NCI-H446 treated with DMSO at 0.1 percent for 48 hours (cell line): Measurements from ENCODE around the gene SORBS1.

ENCODE experiments used
- DNase-seq: peaks from one replicate; lab custom pipeline; 2025; lab: John Stamatoyannopoulos, UW

The SORBS1 gene

DNA sequence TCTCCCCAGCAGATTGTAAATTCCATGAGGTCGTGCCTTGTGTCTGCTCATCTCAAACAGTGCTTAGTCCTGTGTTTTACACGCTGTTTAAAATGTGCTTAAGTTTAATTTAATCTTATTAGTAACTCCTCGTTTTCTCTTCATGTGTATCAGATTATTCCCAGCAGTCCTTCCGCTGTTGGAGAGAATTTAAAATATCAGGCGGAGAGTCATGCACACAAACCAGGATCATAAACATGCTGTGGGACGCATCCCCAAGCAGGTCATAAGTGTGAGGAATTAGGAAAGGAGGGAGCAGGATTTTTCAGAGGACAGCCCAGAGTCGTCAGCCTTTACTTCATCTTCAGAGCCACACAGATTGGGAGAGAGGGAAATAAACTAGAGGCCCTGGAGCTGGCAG, 4.2 kb upstream of the SORBS1 start:
- DNase-seq = no peak

DNA sequence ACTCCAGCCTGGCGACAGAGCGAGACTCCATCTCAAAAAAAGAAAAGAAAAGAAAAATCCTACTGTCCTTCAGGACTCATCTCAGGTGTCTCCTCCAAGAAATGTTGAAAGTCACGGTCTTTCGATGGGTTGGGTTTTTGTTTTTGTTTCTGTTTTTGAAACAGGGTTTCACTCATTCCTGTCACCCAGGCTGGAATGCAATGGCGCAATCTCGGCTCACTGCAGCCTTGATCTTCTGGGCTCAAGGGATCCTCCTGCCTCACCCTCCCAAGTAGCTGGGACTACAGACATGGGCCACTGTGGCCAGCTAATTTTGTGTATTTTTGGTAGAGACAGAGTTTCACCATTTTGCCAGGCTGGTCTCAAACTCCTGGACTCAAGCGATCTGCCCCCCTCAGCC, 3.1 kb upstream of the SORBS1 start:
- no peak for DNase-seq

DNA sequence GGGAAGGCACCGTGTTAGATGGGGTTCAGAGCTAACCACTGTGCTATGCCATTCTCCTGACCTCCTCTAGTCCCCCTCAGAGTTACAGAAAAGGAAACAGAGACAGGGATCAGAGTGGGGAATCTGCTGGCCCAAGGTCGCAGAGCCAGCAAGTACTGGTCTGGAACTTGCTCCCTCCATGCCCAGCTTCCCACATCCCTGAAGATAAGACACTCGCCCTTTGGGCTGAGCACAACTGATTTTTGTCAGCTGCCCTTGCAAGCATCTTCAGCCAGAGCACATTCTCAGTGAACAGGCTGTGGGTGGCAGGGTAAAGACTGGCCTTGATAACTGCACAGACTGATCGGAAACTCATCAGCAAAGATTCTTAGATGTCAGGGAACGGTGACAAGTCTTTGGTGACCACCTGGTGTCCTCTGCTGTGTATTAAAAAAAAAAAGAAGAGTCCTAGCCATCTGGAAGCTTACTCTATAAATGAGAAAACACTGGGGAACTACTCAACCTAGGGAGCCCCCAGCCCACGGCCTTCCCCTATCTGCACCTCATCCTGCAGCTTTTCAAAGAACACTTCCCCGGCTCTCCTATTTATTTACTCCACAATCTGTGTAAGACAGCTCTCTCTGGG, 1.3 kb upstream of the SORBS1 start:
- no peak for DNase-seq

DNA sequence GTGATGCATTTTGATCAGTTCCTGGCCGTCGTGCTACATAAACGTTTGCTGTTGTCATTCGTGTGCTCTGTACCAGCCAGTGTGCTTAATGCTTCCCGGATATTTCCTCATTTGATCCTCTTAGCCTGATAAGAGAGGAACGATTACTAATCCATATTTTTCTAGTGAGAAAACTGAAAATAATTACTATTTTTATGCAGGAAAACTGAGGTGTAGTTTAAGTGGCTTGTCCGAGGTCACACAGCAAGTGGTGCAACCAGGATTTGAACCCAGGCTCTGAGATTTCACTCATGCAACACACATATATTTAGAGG, 650 bp upstream of the SORBS1 start:
- DNase-seq = no peak

DNA sequence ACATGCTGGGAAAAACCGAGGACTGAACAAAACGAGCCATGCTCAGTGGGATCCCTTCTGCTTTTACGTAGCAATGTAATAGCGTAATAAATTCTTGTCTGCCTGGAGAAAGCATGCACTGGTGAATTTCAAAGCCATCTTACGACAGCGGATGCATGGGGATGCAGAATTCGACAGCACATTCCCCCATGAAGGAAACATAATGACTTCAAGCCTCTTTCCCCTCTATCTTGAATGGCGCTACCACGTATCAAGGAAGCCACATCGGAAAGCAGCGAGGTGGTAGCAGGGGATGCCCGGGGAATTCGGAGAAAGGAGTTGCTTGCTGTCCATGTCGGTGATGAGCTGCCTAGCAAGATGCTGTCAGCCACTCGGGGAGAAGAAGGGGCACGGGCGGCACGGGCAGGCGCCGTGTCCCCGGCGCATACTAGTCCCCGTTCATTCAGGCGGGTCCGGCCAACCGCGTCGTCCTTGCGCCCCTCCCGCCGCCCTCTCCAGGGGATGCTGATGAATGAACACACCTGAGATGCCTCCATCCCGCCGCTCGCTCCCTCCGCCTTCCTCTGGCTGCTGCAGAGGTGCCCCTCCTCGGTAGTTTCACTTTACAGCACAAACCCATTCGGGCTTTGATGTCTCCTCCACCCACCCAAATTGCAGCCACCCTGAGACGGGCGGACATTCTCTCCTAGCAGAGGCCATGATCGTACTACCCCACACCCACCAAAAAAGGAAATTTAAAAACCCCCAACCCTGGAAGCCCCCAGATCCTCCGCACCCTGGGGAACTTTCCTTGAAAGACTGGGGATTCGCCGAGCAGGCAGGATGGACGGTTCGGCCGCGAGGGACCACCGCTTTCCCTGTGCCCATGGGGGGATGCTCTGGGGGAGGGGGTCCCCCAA, 644 bp downstream of the SORBS1 start:
- DNase-seq = no peak

DNA sequence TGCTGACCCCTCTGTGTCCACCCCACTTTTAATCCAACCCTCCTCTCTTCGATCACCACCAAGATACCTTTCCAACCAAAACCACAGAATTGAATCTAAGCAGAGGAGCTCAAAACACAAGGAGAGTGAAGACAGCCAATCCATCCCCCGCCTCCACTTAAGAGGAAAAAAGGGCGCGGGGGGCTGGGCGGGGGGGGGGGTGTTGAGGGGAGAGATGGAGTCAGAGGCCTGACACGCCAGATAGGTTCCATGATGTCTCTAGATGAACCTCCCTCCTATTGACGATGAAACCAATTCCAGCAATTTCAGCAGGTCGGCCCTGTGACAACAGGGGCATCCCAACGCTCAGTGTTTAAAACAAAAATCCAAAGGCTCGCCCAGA, 1.3 kb downstream of the SORBS1 start:
- no peak for DNase-seq

DNA sequence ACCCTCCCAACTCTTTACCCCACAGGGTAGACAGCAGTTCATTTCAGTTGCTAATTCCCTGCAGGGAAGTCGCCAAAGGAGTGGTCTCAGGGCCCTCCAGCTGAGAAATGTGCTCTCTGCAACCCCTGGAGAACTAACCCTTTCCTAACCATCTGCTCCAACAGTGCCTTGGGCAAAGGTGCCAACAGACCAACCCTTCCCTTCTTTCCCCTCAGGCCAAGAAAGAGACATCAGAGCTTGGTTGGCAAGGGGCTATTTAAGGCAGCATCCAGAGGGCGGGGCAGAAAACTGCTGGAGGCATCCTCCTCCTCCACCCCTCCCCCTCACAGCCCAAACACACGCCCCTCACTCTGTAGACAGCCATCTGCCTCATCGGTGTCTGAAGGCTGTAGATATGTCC, 1.7 kb downstream of the SORBS1 start:
- no peak for DNase-seq

DNA sequence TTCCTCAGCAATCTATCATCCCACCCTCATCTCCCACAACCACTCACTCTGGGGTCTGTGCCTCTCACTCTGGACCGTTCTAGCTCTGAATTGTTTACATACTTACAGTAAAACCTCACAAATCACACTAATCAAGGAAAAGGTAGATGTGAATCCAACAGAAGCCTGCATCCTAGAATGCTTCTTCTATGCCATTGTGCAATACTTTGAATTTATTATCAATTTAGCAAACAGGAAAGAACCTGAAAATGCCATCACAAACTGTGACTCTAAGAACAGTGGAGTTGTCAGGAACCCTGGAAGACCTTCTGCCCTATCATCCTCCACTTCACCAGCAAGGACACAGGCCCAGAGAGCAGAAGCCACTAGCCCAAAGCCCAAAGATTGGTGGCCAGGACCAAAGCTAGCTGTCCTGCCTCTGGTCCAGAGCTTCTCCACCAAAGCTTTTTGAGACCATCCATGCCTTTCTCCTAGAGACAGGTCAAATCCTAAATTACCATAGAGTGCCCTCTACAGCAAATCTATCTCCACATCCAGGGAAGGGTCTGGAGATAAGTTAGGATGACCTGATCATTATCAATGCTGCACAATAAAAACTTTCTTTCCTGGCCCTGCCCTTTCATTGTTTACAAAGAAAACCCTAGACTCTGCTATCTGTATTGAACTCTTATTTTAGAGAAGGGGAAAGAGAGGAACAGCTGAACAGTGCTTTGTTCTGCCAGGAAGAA, 2.4 kb downstream of the SORBS1 start:
- no peak for DNase-seq

DNA sequence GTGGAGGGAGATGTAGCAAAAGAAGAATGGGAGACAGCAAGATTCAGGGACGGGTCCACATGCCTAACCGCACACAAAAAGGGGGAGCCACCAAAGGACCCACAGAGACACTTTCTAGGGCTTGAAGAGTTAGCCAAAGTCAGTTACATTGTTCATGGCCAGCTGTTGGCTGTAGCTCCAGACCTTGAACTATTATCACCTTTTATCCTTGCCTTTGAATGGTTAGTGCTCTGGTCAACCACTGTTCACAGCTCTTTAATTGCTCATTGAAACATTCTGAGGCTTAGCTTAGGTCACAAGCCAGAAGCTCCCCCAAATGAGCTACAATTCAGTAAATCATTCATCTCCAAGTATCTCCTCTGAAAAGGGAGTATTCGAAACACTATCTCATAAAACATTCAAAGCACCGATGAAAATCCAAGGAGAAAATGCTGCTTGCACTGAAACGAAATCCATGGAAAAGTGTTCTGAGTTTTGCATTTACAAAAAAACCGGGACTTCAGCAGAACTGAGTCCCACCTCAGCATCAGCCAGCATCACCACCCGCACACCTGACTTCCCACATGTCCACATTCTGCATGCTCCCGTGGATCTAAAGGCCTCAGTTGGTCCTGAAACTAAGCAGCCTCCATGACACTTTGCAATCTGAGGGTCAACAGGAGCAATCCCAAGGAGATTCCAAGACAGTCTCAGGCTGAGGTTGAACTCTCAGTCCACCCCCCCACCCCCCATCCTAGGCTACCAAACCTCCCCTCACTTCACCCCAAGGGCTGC, 4.0 kb downstream of the SORBS1 start:
- no peak for DNase-seq

DNA sequence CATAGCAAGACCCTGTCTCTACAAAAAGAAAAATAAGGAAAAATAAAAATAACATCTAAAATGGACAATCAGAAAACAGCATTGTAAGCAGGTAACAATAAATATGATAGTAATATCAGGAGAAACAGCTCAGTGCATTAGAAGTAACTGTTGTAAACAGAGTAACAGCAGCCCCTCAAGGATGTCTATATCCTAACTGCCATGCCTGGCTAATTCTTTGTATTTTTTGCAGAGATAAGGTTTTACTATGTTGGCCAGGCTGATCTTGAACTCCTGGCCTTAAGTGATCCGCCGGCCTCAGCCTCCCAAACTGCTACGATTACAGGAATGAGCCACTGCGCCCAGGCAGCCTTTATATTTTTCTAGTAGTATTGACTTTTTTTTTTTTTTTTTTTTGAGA, 7.5 kb downstream of the SORBS1 start:
- no peak for DNase-seq

DNA sequence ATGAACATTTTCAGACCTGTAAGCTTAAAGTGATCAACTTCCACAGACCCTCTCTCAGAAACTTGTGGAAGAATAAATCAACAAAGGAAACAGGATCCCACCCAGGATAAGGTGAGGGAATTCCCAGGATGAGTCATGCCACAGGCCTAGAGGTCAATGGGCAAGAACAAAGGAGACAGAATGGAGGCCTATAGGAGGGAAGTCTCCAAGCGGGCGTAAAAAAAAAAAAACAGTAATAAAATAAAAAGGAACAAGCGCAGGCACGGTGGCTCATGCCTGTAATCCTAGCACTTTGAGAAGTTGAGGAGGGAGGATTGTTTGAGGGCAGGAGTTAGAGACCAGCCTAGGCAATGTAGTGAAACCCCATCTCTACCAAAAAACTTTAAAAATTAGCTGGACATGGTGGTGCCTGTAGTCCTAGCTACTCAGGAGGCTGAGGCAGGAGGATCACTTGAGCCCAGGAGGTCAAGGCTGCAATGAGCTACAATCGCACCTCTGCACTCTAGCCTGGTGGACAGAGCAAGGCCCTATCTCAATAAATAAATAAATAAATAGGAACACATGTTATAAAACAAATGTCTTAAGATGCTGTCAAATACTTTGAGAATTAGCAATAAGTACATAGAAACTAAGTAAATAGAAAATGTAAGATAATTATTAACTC, 8.4 kb downstream of the SORBS1 start:
- no peak for DNase-seq

DNA sequence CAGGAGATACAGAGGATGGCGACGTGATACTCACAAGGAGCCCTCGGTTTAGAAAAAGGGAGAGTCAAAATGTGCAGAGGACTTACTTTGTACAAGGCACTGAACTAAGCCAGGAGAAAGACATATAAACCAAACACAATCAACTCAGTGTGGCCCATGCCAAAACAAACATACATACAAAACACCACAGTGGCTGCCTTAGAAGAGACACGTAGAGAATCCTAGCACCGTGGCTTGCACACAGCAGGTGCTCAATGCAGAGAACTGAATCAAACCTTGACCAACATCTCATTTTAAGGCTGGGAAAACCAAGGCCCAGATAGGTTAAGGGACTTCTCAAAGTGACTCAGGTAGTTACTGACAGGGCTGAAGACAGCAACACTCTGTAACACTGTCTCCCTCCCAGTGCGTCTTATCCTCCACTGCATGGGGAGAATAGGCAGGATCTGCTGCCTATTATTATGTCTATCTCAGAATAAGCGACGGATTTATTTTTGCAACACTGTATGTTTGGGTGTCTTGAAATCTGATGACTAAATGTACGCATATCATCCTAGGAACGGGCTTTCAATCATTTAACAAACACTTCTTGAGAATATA, 11.0 kb downstream of the SORBS1 start:
- DNase-seq = no peak

DNA sequence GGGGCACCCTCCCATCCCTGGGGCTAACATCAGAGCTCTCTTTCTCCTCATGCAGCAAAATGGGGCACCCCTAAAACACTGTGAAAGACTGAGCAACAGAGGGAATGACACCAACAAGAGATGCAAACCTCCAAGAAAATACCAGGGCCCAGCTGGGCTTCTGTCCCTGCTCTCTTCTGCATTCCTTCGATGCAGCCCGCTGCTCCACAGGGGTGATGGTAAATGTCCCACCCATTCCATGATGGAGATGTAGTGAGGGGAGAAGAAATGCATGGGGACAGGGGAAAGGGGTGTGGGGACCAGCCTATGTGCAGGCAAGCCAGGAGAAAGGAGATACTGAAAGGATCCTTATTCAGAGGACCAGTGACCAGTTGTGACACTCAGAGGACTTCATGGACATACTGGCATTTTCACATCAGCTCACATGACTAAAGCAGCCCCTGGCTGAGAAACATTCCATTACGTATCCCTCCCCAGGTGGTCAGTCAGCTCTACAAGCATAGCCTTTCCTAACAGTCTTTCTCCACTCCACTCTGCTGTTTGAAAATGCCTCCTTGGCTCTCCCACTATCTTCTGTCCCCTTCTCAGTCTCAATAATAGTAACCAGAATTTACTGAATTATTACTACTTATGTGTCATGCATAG, 13.3 kb downstream of the SORBS1 start:
- no peak for DNase-seq

DNA sequence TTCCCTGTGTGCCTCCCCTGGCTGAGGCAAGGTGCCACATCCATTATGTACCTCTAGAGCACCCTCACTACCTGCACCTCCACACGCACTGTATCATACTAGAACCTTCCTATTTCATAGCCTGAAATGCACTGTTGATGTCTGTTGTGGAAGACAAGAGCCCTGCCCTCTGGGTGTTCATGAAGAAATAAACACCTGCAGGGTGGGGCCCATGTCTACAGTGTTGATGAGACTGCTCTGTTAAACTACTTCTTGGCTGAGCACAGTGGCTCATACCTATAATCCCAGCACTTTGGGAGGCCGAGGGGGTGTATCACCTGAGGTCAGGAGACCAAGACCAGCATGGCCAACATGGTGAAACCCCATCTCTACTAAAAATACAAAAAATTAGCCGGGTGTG, 14.0 kb downstream of the SORBS1 start:
- DNase-seq = no peak

DNA sequence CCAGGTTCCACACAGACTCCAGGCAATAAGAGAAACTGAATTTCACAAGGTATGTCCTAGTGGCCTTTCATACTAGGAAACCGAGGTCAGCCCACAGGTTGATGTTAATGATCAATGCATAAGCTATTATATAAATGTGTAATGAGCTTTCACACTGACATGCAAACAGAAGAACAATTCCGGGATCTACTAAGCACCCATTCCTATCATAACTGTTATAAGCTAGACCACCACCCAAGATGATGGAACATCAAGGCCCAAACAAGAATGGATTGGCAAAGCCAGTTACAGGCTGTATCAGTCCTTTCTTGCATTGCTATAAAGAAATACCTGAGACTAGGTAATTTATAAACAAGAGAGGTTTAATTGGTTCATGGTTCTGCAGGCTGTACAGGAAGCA, 15.2 kb downstream of the SORBS1 start:
- no peak for DNase-seq

DNA sequence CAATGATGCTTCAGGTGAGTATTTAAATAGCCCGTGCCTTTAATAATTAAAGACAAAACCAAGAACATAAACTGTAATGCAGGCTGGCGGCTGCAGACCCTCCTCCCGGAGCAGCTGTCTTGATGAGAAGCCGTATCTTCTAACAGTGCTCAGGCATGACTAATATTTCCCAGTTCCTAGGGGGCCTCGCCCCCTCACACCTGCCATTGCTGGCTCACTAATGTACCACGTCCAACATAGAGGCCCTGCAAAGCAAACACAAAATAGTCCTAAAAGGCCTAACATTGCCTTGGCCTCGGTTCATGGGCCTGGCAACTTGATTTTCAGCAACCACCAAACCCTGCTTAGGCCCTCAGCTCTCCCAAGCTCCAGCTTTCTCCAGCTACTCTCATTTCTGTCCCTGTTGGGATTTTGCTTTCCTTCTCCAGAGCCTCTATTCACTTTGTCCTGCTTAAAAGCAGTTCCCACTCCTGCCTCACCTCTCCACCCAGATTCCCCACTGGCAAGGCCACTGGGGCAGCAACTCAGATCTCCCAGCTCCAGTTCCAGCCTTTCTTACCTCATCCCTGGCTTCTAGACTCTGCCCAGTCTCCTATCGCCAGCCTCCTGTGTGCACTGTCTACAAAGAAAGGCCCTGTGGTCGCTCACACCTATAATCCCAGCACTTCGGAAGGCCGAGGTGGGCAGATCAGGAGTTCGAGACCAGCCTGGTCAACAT, 16.2 kb downstream of the SORBS1 start:
- DNase-seq = no peak

DNA sequence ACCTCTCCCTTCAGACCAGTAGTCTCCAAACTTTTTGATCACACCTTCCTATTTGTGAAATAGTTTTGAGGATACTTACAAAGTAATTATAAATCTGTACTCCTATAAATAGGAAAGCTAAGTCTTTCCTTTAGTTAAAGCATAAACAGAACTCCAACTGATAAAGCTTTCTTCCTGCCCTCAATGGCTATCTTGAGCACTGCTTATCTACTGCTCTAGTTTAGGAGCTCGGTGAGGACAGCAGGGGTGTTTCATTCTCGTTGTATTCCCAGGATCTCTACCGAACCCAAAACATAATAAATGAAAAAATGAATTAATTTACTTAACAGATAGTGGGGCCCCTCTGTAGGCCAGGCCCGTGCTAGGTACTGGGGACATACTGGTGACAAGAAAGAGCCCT, 17.7 kb downstream of the SORBS1 start:
- DNase-seq = no peak

DNA sequence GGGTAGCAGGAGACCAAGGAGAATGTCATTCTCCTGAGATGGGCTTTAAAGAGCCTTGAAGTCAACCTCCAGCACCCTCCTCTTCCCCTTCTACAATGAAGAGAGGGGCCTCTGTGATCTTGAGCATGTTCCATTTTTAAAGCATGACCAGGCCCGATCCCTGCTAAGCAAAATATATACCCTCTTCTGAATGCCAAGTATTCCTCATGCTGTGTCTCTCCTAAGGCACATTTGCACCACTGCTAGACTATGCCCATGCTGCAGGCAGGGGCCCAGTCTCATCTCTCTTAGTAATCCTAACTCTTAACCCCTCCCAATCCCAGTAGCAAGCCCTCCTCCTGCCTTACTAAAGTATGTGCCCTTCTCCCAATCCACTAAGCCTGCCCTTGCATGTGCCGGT, 18.4 kb downstream of the SORBS1 start:
- DNase-seq = no peak

DNA sequence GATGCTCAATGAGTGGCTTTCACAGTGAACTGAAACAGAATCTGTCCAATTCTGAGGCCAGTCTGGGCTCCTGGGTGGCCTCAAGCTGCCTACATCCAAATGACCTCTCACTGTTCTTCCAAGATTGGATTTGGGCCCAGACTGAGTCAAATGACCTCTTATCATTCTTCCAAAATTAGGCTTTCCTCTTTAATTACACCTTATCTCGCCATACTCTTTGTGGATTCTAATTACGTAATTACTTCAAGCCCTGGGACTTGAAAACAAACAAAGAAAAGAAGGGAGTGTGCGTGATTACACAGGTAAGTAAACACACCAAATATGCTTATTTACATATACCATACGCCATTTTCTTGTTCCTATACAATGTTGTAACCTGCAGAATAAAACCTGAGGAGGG, 18.8 kb downstream of the SORBS1 start:
- no peak for DNase-seq

DNA sequence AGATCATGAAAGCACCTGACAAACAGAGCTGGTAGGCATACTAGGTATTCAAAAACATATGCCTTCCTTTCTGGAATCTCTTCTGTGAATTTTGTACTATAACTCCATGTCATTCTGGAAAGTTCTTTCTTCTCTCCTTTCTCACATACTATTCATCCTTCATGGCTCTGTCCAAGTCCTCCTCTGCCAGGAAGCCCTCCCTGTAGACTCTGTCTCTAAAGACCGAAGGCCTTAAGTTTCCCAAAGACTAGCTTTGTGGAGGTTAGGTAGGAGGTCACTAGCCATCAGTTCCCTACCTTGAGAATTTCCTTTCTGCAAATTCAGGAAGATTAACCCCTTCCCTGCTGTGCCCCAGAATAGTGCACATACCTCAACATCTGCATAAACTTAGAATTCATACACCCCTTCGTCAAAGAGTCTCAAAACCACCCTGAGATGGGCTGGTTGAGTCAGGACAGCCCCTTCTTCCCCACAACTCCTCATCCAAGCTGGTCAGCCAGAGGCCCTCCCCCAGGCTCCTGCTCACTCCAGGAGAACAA, 20.6 kb downstream of the SORBS1 start:
- DNase-seq = no peak
